Stimulated activated CD4-positive, alpha-beta T cell treated with anti-CD3 and anti-CD28 coated beads, Interleukin-12 subunit alpha, Interleukin-12 subunit beta, amount 100 ng/mL, for 24 hours (primary cell): ENCODE results near the gene IZUMO1.
"Not testable (repeated sequence)": the region's sequence is repeated elsewhere in the genome, so short reads cannot be mapped to it uniquely, and the experiment has no call there.

Experiments
- DNase-seq, 2 experiments: peaks; one replicate each; pipeline ENCODE4 v3.0.0-alpha.2; 2020; ENCODE audit warnings: low read depth in 2 of 2

Gene IZUMO1

DNA sequence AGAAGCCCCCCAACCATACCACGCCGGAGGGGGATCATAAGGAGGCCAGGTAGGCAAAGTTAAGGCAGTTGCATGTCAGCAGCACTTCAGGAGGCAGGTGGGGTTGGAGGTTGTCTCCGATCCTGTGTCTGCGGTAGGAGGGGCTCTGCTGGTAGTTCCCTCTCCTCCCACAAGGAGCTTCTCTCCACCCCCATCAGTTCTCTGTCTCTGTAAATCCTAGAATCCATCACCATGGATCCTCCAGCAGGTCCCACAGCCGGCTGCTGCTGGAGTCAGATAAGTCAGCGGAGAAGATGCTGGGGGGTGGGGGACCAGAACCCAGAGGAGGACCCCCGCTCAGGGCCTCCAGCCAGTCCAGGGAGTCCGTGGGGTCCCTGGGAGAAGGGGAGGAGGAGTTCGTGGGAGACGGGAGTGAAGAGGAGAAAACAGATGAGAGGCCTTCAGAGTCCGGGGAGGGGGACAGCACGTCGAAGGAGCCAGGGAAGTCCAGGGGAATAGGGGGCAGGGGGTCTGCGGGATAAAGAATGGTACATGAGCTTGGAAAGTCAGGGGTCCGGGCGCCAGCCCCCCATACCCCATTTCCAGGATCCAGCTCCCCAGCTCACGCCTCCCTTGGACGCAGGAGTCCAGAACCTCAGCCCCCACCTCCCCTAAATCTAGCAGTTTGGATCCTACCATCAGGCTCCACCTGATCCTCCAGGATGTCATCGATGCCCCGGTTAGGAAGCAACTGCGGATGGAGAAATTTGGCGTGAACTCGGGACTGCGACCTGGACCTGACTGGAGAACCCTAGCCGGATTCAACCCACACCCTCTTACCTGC is 33.5 kb downstream of the IZUMO1 start:
- DNase-seq, result no peak

GRCh38 chr19:48711106-48711662 is 35.5 kb downstream of the IZUMO1 start:
- no peak for DNase-seq

DNA sequence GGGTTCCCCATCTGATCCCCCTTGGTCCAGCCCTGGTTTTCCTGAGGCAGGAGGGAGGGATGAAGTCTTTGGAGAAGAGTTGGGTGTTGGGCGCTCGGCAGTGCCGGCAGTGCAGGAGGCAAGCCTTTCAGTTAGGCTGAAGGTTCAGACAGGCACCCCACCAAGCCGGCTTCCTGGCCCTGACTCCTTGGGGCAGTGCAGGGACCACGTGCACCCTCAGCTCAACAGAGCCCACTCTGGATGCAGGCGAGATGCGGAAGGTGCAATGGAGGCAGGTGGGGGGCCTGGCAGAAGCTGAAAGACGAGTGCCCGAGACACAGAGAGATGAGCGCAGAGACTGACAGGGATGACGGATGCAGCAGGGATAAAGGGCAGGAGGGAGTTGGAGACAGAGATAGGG is 38.2 kb downstream of the IZUMO1 start:
- DNase-seq, result no peak

GRCh38 chr19:48705431-48705830 is 41.3 kb downstream of the IZUMO1 start:
- DNase-seq, result no peak

GRCh38 chr19:48703316-48703715 is 43.4 kb downstream of the IZUMO1 start:
- no peak for DNase-seq

GRCh38 chr19:48702701-48703100 is 44.0 kb downstream of the IZUMO1 start:
- no peak for DNase-seq

- no peak for DNase-seq
These were observed 48.7 kb downstream of the IZUMO1 start for GRCh38 chr19:48698046-48698445.

DNA sequence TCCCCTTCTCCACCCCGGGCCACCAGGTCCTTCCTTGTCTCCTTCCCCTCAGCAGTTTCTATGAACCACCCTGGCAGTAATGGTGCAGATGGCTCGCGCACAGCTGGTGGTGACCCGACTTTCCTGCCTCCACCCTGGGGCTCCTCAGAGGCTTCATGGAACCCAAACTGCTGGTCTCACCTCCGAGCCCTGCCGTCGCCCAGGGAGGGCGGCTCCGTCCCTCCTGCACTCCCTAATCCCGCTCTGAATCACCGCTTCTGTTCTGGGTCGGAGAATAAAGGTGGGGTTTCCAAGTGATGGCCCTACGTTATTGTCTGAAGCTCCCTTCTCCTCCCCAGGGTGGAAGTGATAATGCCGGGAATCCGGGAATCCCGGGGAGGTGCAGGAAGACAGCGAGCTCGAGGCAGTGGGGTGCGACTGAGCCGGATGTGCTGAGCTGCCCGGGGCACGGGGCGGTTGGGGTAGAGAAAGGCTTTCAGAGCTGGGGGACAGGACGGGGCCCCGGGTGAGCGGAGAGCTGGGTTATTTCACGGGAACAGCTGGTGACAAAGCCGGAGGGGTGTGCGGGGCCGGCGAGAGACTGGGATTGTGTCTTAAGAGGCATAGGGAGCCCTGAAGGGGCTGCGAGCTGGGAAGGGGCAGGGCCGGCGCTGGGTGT is 50.2 kb downstream of the IZUMO1 start:
- no peak for DNase-seq

GRCh38 chr19:48695743-48696352 is 50.9 kb downstream of the IZUMO1 start, which contains the start of gene FUT2:
FUT2 (plus strand) TSS chr19:48695971; CDS start chr19:48702957, 6,986 bp downstream.
- no peak for DNase-seq

GRCh38 chr19:48693629-48694028 is 53.1 kb downstream of the IZUMO1 start:
- not testable (repeated sequence) for DNase-seq
